ENCODE data around the gene UCP3.

The UCP3 gene

GRCh38 chr11:74017631-74018030 is 8.7 kb upstream of the UCP3 start:
- no peak for DNase-seq

GRCh38 chr11:74015919-74016684 is 7.2 kb upstream of the UCP3 start:
- DNase-seq, result no peak

GRCh38 chr11:74014880-74015279 is 6.0 kb upstream of the UCP3 start:
- DNase-seq, result no peak

GRCh38 chr11:74013141-74013540 is 4.3 kb upstream of the UCP3 start:
- DNase-seq, result no peak

- no peak for DNase-seq
Observed at GRCh38 chr11:74012074-74012809, 3.4 kb upstream of the UCP3 start.

- no peak for DNase-seq
Observed at GRCh38 chr11:74011360-74012073, 2.6 kb upstream of the UCP3 start.

- peak; percentile 43 for DNase-seq
Observed at GRCh38 chr11:74010306-74011300, 1.7 kb upstream of the UCP3 start.

GRCh38 chr11:74009675-74010305 is 905 bp upstream of the UCP3 start:
- DNase-seq, result no peak

- no peak for DNase-seq
Observed at GRCh38 chr11:74009230-74009547, 304 bp upstream of the UCP3 start.

- DNase-seq, result no peak
Observed at GRCh38 chr11:74007691-74008372, 1.1 kb downstream of the UCP3 start.

- no peak for DNase-seq
Observed at GRCh38 chr11:74006743-74007304, 2.1 kb downstream of the UCP3 start.

GRCh38 chr11:74005721-74006517 is 3.0 kb downstream of the UCP3 start:
- DNase-seq, result no peak

- DNase-seq, result peak; percentile 24
Observed at GRCh38 chr11:74004759-74005615, 3.9 kb downstream of the UCP3 start.

GRCh38 chr11:74004046-74004695 is 4.7 kb downstream of the UCP3 start:
- no peak for DNase-seq

GRCh38 chr11:74002832-74003231 is 6.1 kb downstream of the UCP3 start:
- no peak for DNase-seq

- no peak for DNase-seq
Observed at GRCh38 chr11:74001822-74002286, 7.0 kb downstream of the UCP3 start.

GRCh38 chr11:74000307-74001133 is 8.4 kb downstream of the UCP3 start:
- DNase-seq, result no peak

Measured in NCI-H510A treated with DMSO at 0.1 percent for 48 hours (cell line).